CD4-positive, alpha-beta T cell treated with Interleukin-6 for 4 hours (primary cell): Measurements from ENCODE around the gene SVIL.
"Not testable (repeated sequence)": the region's sequence is repeated elsewhere in the genome, so short reads cannot be mapped to it uniquely, and the experiment has no call there.

Experiments used
- DNase-seq: peaks from one replicate; pipeline ENCODE4 v3.0.0-alpha.2; 2020; ENCODE audit warnings: mixed read lengths

SVIL gene

GRCh38 chr10:29511806-29512205 lies 123.0 kb downstream of the SVIL start:
- DNase-seq: not testable (repeated sequence)

GRCh38 chr10:29510483-29511157 lies 124.2 kb downstream of the SVIL start:
- not testable (repeated sequence) for DNase-seq

GRCh38 chr10:29508554-29509244 lies 126.1 kb downstream of the SVIL start:
- no peak for DNase-seq

- not testable (repeated sequence) for DNase-seq
Observed at GRCh38 chr10:29507750-29508149, 127.0 kb downstream of the SVIL start.

- DNase-seq: not testable (repeated sequence)
Observed at GRCh38 chr10:29506324-29506921, 128.3 kb downstream of the SVIL start.

GRCh38 chr10:29502351-29502750 lies 132.4 kb downstream of the SVIL start:
- no peak for DNase-seq

GRCh38 chr10:29501692-29502091 lies 133.1 kb downstream of the SVIL start:
- DNase-seq: no peak

- no peak for DNase-seq
Observed at GRCh38 chr10:29499993-29500537, 134.7 kb downstream of the SVIL start.

- DNase-seq: peak; percentile 65
Observed at GRCh38 chr10:29496341-29497162, 138.2 kb downstream of the SVIL start.

GRCh38 chr10:29495366-29495765 lies 139.4 kb downstream of the SVIL start:
- DNase-seq: no peak

GRCh38 chr10:29493697-29494096 lies 141.1 kb downstream of the SVIL start:
- DNase-seq: no peak

GRCh38 chr10:29492774-29493173 lies 142.0 kb downstream of the SVIL start:
- no peak for DNase-seq

- DNase-seq: no peak
Observed at GRCh38 chr10:29491918-29492317, 142.9 kb downstream of the SVIL start.

GRCh38 chr10:29490781-29491280 lies 143.9 kb downstream of the SVIL start:
- DNase-seq: not testable (repeated sequence)

- DNase-seq: not testable (repeated sequence)
Observed at GRCh38 chr10:29488471-29488870, 146.3 kb downstream of the SVIL start.

GRCh38 chr10:29487884-29488266 lies 146.9 kb downstream of the SVIL start:
- not testable (repeated sequence) for DNase-seq

GRCh38 chr10:29487032-29487883 lies 147.5 kb downstream of the SVIL start:
- not testable (repeated sequence) for DNase-seq

GRCh38 chr10:29486433-29486832 lies 148.3 kb downstream of the SVIL start:
- no peak for DNase-seq

GRCh38 chr10:29484677-29485076 lies 150.1 kb downstream of the SVIL start:
- not testable (repeated sequence) for DNase-seq

- DNase-seq: no peak
Observed at GRCh38 chr10:29482591-29483431, 152.0 kb downstream of the SVIL start.
